Effector memory CD4-positive, alpha-beta T cell (primary cell): ENCODE measurements around the gene TP53BP2.
"Not testable (repeated sequence)": the region's sequence is repeated elsewhere in the genome, so short reads cannot be mapped to it uniquely, and the experiment has no call there.

ENCODE experiments used
- DNase-seq, 3 donors: peaks; one replicate each; pipeline ENCODE4 v3.0.0-alpha.2; 2020
- H3K27ac ChIP-seq: 2 replicates; pipeline ENCODE4 v1.7.0; 2013; ENCODE audit warnings: mild to moderate bottlenecking, low read length, moderate library complexity; ENCODE audit not compliant: insufficient read depth, poor library complexity, severe bottlenecking
- H3K27me3 ChIP-seq: replicated peaks from 2 replicates; pipeline ENCODE4 v1.7.0; 2013; ENCODE audit warnings: mild to moderate bottlenecking, low read length; ENCODE audit not compliant: insufficient read depth, control insufficient read depth, poor library complexity, severe bottlenecking
- H3K36me3 ChIP-seq: 2 replicates; pipeline ENCODE4 v1.7.0; 2013; ENCODE audit warnings: mild to moderate bottlenecking, low read length, moderate library complexity; ENCODE audit not compliant: control insufficient read depth, insufficient read depth
- H3K4me1 ChIP-seq: 2 replicates; pipeline ENCODE4 v1.7.0; 2013; ENCODE audit warnings: low read length, mild to moderate bottlenecking; ENCODE audit not compliant: control insufficient read depth, insufficient read depth, poor library complexity, severe bottlenecking
- H3K4me3 ChIP-seq: 2 replicates; pipeline ENCODE4 v1.7.0; 2013; ENCODE audit warnings: low read length, low read depth, mild to moderate bottlenecking; ENCODE audit not compliant: insufficient read depth, poor library complexity, severe bottlenecking
- H3K9me3 ChIP-seq: 2 replicates; pipeline ENCODE4 v1.7.0; 2013; ENCODE audit warnings: mild to moderate bottlenecking, low read length, moderate library complexity; ENCODE audit not compliant: control insufficient read depth

TP53BP2 gene

DNA sequence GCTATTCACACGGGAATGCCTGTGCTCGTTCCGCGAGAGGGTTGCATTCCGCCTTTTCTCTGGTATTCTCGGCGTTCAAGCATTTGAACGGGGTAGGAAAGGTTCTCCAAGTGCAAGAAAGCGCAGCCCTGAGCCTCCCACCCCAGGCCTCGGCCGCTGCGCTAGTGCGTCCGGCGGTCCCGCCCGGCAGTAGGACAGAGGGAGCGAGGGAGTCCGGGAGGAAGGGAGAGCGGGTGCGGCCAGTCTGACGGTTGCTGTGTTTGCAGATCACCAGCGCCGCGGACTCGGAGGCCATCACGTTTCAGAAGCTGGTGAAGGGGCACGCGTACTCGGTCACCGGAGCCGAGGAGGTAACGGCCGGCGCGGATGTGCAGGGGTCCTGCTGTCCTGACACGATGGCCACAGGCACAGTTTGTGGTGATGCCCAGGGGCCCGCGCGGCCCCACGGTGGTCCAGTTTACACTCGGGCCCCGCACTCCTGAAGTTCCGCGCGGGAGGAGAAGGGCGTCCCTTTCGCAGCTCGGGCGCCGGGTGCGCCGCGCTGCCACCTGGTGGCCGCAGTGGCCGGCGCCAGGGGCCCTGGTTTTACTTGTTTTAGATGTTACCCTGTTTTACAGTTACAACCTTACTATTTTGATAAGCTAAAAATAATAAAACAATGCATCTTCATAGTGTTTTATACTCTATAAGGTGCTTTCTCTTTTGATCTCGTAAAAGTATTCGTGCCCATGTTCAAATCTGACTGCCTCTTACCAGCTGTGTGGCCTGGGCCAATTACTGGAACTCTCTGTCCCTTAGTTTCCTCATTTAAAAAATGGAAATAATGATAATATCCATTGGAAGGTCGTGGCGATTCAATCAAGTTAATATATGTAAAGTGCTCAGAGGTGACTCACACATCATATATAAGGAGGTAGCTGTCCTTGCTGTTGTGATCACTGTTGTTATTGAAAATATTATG lies 96.7 kb downstream of the TP53BP2 start:
- DNase-seq, result peak; percentile 36 to 49 (median 42)
- Histone ChIP-seq H3K27ac (peak overlapping the region; percentile 30), H3K27me3 (no peaks in the 10 kb centered on the region), H3K9me3 (no peaks in the 10 kb centered on the region), H3K4me3 (peak overlapping the region; percentile 53), H3K4me1 (peaks cover 8% of the 10 kb centered on the region), H3K36me3 (peaks cover 72% of the 10 kb centered on the region)

DNA sequence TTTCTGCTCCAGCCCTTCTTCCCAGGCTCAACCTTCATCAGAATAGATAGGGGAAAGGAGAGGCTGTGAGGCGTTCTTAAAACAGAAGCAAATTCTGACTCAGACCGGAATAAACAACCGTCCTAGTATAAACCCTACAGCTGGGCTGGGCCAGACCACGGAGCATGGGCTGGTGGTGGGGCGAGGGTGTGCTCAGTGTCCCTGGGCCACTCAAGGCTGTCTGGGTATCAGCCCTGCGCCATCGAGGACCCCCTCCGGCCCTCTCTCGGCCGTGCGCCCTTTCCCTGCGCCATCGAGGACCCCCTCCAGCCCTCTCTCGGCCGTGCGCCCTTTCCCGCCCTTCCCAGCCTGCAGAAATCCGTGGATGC lies 97.4 kb downstream of the TP53BP2 start:
- DNase-seq, result no peak
- Histone ChIP-seq H3K27ac (peak overlapping the region; percentile 30), H3K27me3 (no peaks in the 10 kb centered on the region), H3K9me3 (no peaks in the 10 kb centered on the region), H3K4me3 (no peak overlapping the region), H3K36me3 (peaks cover 72% of the 10 kb centered on the region), H3K4me1 (peaks cover 8% of the 10 kb centered on the region)

DNA sequence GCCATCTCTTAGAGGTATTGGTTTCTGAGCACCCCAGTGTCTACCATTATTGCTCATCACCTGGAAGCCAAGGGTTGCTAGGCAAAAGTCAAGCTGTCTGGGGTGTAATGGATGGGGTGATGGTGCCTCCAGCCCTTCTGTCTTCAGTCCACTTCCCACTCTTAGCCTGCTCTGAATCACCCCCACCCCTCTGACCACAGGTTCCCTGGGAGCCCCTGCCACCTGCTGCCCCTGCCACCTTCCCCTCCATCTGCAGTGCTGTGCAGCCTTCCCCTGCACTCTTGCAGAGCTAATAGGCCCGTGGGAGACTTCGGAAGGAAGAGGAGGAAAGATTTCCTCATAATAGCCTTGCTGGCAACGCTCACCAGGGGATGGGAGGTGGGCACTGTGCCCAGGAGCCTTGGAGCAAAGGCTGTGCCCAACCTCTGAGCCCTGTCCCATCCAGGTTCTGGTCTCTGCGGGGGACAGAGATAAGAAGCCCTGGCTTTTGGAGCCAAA lies 97.9 kb downstream of the TP53BP2 start:
- peaks cover 72% of the 10 kb centered on the region for H3K36me3 ChIP-seq
- no peak for DNase-seq
- no peaks in the 10 kb centered on the region for H3K27me3 ChIP-seq
- no peak overlapping the region for H3K4me3 ChIP-seq
- no peaks in the 10 kb centered on the region for H3K9me3 ChIP-seq
- peak overlapping the region; percentile 1 for H3K27ac ChIP-seq
- H3K4me1 ChIP-seq, result peaks cover 8% of the 10 kb centered on the region

GRCh38 chr1:223745731-223746130 lies 100.0 kb downstream of the TP53BP2 start:
- Histone ChIP-seq H3K27me3 (no peaks in the 10 kb centered on the region), H3K27ac (no peak overlapping the region), H3K36me3 (peaks cover 52% of the 10 kb centered on the region), H3K4me1 (peaks cover 8% of the 10 kb centered on the region), H3K9me3 (no peaks in the 10 kb centered on the region), H3K4me3 (no peak overlapping the region)
- DNase-seq, result no peak

GRCh38 chr1:223742856-223743517 lies 102.8 kb downstream of the TP53BP2 start:
- Histone ChIP-seq H3K27ac (no peak overlapping the region), H3K4me1 (no peaks in the 10 kb centered on the region), H3K4me3 (no peak overlapping the region), H3K9me3 (no peaks in the 10 kb centered on the region), H3K36me3 (peaks cover 62% of the 10 kb centered on the region), H3K27me3 (no peaks in the 10 kb centered on the region)
- no peak for DNase-seq

DNA sequence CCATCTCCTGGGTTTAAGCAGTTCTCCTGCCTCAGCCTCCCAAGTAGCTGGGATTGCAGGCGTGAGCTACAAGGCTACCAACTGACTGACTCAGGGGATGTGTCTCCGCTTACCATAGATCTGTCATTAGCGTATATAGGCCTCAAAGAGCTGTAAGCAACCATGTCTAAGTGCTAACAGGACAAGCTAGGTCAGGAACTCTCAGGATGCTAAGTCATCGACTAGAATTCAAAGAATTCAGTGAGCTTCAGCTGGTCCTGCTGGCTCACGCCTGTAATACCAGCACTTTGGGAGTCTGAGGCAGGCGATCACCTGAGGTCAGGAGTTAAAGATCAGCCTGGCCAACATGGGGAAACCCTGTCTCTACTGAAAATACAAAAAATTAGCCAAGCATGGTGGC lies 103.9 kb downstream of the TP53BP2 start:
- Histone ChIP-seq H3K36me3 (peaks cover 51% of the 10 kb centered on the region), H3K27me3 (no peaks in the 10 kb centered on the region), H3K9me3 (no peaks in the 10 kb centered on the region), H3K27ac (no peak overlapping the region), H3K4me1 (no peaks in the 10 kb centered on the region), H3K4me3 (no peak overlapping the region)
- no peak for DNase-seq

DNA sequence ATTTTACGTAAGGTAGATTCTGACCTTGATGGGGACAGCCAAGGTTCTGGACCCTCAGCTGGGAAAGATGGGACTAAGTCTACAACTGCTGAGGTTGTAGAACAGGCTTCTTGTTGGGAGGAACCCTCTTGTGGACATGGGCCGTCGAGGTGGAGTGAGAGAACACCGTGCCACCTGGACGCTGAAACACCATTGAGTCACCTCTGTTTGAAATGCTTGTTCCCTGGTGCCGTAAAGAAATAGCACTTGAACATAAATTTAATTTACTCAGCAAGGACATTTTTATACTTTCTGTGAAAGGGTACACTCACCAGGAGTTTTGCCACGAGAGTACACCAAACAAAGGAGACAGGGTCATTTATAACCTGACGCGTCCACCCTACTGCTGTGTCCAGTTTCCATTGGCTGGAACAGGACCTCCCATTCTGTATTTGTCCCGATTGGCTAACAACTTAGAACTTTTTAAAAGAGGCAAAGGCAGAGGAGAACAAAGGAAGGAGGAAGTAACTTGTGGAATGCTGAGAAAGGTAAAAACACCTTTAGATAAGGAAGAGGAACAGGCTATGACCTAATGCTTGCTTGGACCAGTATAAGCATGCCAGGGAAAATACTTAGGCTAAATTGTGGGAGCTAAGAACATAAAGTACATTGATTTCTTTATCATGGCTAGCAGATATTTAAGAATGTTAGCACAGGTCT lies 105.6 kb downstream of the TP53BP2 start:
- H3K36me3 ChIP-seq, result peaks cover 43% of the 10 kb centered on the region
- H3K27me3 ChIP-seq, H3K9me3 ChIP-seq, DNase-seq, H3K27ac ChIP-seq, H3K4me1 ChIP-seq, H3K4me3 ChIP-seq: not testable (repeated sequence)

DNA sequence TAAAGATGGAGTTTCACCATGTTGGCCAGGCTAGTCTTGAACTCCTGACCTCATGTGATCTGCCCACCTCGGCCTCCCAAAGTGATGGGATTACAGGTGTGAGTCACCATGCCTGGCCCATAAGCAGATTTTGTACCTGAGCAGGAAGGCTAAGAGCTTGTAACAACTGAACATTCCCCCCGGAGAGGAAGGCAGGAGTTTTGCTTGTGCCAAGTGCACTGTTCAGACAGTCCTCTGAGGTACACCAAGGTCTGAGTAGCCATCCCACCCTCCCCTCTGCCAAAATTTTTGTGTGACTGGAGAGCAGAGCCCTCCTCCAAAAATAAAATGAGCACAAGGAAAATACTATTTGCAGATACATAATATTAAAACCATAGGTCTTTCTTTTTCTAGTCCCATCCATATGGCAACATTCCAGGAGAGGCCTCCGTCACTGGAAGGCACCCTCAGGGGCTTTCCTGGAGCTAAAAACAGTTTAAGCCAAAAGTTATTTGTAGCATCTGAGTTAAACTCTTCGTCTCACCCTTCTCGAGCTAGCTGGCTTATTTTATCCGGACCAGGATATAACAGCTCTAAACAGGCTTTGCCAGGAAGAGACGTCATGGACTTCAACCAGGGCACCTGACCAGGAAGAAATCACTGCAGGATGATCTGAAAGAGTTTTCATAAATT lies 106.2 kb downstream of the TP53BP2 start:
- Histone ChIP-seq H3K36me3 (peaks cover 39% of the 10 kb centered on the region), H3K4me1 (no peaks in the 10 kb centered on the region), H3K9me3 (no peaks in the 10 kb centered on the region), H3K4me3 (no peak overlapping the region), H3K27ac (no peak overlapping the region), H3K27me3 (no peaks in the 10 kb centered on the region)
- no peak for DNase-seq

GRCh38 chr1:223738465-223739365 lies 107.0 kb downstream of the TP53BP2 start:
- no peak for DNase-seq
- Histone ChIP-seq H3K4me3 (no peak overlapping the region), H3K36me3 (peaks cover 37% of the 10 kb centered on the region), H3K27ac (no peak overlapping the region), H3K4me1 (no peaks in the 10 kb centered on the region), H3K9me3 (no peaks in the 10 kb centered on the region), H3K27me3 (no peaks in the 10 kb centered on the region)
